Thyroid gland (tissue), 4 donors: Measurements from ENCODE around the gene SEMA5A.

ENCODE experiments used
- POLR2A ChIP-seq, 2 donors: fragments of 450-650 bp; IDR thresholded peaks; one replicate each; pipeline ENCODE4 v1.6.1; 2017; ENCODE audit warnings: antibody characterized with exemption in 2 of 2, mild to moderate bottlenecking in 2 of 2, moderate library complexity in 1 of 2
- TF ChIP-seq, protein P1 (sequence below), 6 experiments: fragments of 200-600 bp in 3 of 6; fragments of 450-650 bp in 3 of 6; sonication (generic) in 3 of 6; IDR thresholded peaks; one replicate each; pipeline ENCODE4 v1.5.1; 2016 to 2019; ENCODE audit warnings: antibody characterized with exemption in 6 of 6, mild to moderate bottlenecking in 2 of 6, inconsistent platforms in 1 of 6, moderate library complexity in 1 of 6

DNA sequence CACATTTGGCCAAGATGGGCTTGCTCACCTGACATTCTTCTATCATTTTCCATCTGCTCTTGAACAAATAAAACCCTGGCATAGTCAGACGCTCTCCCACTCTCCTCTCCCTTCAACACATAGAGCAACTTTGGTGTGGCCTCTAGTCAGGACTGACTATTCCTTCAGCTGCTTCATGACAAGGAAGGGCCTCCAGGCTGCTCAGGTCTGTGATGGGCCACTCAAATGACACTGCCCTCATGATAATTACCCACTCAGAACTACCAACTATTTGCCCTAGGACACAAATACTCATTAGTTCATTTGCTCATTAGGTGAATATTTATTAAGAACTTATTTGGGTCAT is 376.3 kb downstream of the SEMA5A start:
- TF ChIP-seq, protein P1, sequence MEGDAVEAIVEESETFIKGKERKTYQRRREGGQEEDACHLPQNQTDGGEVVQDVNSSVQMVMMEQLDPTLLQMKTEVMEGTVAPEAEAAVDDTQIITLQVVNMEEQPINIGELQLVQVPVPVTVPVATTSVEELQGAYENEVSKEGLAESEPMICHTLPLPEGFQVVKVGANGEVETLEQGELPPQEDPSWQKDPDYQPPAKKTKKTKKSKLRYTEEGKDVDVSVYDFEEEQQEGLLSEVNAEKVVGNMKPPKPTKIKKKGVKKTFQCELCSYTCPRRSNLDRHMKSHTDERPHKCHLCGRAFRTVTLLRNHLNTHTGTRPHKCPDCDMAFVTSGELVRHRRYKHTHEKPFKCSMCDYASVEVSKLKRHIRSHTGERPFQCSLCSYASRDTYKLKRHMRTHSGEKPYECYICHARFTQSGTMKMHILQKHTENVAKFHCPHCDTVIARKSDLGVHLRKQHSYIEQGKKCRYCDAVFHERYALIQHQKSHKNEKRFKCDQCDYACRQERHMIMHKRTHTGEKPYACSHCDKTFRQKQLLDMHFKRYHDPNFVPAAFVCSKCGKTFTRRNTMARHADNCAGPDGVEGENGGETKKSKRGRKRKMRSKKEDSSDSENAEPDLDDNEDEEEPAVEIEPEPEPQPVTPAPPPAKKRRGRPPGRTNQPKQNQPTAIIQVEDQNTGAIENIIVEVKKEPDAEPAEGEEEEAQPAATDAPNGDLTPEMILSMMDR (IDR thresholded peaks at IDR 0.05), result no peak
- TF ChIP-seq POLR2A (IDR thresholded peaks at IDR 0.05), result no peak
